ENCODE data around the gene LSAMP. TPM values are rescaled to one million over a fixed set of nuclear protein-coding genes. Genes with fewer than 3 reads are reported as not detected.
A peak's percentile ranks its signal among the peaks of the same experiment; 100 is the strongest.

The LSAMP gene
- total RNA-seq, 1 experiment from 2014 or later, result 0.16 TPM

DNA sequence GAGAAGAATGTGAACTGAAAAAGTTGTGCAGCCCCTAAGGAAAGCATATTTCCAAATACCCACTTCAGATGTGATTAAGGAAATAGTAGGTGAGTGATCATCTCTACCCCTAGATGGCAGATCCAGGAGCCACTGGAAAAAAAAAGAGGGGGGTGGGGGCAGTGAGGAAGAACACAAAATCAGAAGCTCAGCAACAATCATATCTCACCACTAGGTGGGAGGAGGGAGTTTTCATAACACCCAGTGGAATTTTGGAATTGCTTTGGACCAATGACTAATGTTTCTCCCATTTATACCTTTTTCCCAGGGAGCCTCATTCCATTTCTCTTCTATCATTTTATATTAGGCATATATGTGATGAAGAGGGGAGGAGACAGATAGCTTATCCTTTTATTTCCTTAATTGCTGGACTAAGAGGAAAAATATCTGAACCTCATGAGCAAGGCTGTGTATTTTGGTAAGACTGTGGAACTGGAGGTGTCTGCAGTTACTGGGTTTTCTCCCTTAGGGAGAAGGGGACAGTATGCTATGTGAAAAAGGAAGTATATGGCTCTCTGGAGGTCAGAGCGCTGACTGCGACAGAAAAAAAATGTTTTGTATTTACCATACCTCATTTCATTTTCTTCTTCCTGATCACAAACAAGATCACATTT, 458.6 kb downstream of the LSAMP start:
- peak; percentile 28 for DNase-seq
- Histone ChIP-seq H3K27me3 (no peaks in the 10 kb centered on the region), H3K36me3 (no peaks in the 10 kb centered on the region), H3K4me3 (no peak overlapping the region), H3K9me3 (peaks cover 6% of the 10 kb centered on the region; the same call in 1 of the 2 replicates)

- no peaks in the 10 kb centered on the region for H3K36me3 ChIP-seq
- no peak overlapping the region for H3K4me3 ChIP-seq
- DNase-seq, result no peak
- H3K27me3 ChIP-seq, result no peaks in the 10 kb centered on the region
- peaks cover 6% of the 10 kb centered on the region; the same call in 1 of the 2 replicates for H3K9me3 ChIP-seq
These were observed 462.7 kb downstream of the LSAMP start for GRCh38 chr3:115982629-115983028.

DNA sequence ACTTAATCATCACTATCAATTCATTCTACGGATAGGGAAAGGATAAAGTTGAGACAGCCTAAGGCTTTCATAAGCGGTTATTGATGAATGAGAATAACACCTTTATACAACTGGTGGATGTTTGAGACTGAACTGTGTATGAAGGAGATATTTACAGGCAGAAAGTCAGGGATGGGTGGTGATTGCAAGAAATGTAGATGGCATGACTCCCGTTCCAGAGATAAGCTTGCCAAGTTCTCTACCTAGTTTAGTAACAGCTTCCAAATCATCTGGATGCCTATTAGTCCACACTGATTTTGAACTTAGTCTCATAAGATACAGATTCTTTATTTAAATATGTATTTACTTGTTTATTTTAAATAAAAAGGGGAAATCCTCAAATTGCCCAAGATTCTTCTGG, 463.2 kb downstream of the LSAMP start:
- Histone ChIP-seq H3K36me3 (no peaks in the 10 kb centered on the region), H3K4me3 (no peak overlapping the region), H3K27me3 (no peaks in the 10 kb centered on the region), H3K9me3 (peaks cover 4% of the 10 kb centered on the region; the same call in 1 of the 2 replicates)
- DNase-seq, result no peak

- no peak overlapping the region for H3K4me3 ChIP-seq
- H3K36me3 ChIP-seq, result no peaks in the 10 kb centered on the region
- no peaks in the 10 kb centered on the region for H3K9me3 ChIP-seq
- no peaks in the 10 kb centered on the region for H3K27me3 ChIP-seq
- no peak for DNase-seq
These were observed 464.6 kb downstream of the LSAMP start for GRCh38 chr3:115980709-115981108.

GRCh38 chr3:115977866-115978265, 467.4 kb downstream of the LSAMP start:
- DNase-seq, result no peak
- no peak overlapping the region for H3K4me3 ChIP-seq
- no peaks in the 10 kb centered on the region for H3K9me3 ChIP-seq
- H3K36me3 ChIP-seq, result no peaks in the 10 kb centered on the region
- no peaks in the 10 kb centered on the region for H3K27me3 ChIP-seq

DNA sequence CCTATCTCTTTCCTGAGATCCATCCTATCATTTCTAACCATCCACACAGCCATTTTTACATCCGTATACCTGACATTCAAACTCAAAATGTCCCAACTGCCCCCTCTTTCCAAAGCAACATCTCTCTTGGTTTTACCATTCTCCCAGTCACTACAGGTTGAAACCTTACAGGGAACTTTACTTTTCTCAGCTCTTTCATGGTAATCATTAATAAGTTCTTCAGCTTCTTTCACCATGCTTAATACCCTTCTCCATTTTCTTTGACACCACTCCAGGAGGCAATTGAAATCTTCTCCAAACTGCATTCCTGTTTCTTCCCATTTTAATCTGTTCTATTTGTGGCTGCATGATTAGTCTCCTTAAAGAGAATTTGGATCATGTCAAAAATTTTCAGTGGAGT, 469.5 kb downstream of the LSAMP start:
- DNase-seq, result no peak
- no peak overlapping the region for H3K4me3 ChIP-seq
- H3K27me3 ChIP-seq, result no peaks in the 10 kb centered on the region
- H3K9me3 ChIP-seq, result no peaks in the 10 kb centered on the region
- H3K36me3 ChIP-seq, result no peaks in the 10 kb centered on the region

DNA sequence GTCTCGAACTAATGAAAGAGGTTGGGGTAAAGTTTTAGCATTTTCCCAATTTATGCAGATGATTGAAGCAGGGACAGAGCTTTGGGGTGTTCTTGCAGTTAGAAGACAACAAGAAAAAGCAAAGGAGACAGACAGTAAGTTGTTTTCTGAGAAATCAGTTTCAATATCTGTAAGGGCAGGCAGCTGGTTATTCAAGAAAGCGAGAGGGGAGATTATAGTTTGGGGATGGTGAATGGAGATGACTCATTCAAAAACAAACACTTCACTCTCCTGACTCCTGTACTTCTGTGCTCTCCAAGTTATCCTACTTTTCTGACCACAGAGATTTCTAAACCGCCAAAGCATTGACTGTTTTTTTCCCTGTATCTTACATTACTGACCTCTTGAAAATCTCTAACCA, 469.9 kb downstream of the LSAMP start:
- Histone ChIP-seq H3K27me3 (no peaks in the 10 kb centered on the region), H3K9me3 (no peaks in the 10 kb centered on the region), H3K4me3 (no peak overlapping the region), H3K36me3 (no peaks in the 10 kb centered on the region)
- DNase-seq, result no peak

DNA sequence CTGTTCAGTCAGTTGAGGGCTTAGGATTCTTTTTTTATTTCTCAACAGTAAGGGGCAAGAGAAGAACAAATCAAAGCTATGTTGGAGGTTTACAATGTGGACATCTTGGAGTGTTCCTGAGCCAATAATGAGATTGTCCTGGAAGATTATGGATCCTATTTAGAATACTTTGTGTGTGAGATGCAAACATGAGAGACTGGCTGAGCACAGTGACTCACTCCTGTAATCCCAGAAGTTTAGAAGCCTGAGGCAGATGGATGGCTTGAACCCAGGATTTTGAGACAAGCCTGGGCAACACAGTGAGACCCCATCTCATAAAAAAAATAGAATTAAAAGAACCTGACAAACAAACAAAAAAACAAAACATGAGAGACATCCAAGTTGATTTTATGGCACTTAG, 470.3 kb downstream of the LSAMP start:
- peak; percentile 23 for DNase-seq

DNA sequence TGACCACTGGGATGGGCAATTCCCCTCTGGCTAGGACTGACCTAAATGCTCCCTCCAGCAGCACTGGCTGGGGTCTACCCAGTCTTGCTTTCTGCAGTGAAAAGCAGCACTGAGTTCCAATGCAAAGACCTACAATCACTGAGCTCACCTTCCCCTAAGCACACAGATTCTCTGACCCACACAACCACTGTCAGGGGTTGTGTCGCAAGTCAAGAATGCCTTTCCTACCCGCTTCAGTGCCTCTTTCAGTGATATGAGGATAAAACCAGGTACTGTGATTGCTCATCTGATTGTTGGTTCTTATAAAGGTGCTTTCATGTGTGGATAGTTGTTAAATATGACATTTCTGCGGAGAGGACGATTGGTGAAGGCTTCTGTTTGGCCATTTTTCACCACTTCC, 476.4 kb downstream of the LSAMP start:
- H3K36me3 ChIP-seq, result no peaks in the 10 kb centered on the region
- peaks cover 8% of the 10 kb centered on the region for H3K9me3 ChIP-seq

More for the DNA sequence above, 470.3 kb downstream of the LSAMP start:
- Histone ChIP-seq H3K4me3 (no peak overlapping the region), H3K27me3 (no peaks in the 10 kb centered on the region), H3K36me3 (no peaks in the 10 kb centered on the region), H3K9me3 (no peaks in the 10 kb centered on the region)

GRCh38 chr3:115961380-115961779, 483.9 kb downstream of the LSAMP start:
- Histone ChIP-seq H3K4me3 (no peak overlapping the region), H3K27me3 (no peaks in the 10 kb centered on the region), H3K36me3 (no peaks in the 10 kb centered on the region), H3K9me3 (peaks cover under 1% of the 10 kb centered on the region; the same call in 1 of the 2 replicates)
- peak; percentile 73 for DNase-seq

More for the DNA sequence above, 476.4 kb downstream of the LSAMP start:
- Histone ChIP-seq H3K4me3 (no peak overlapping the region), H3K27me3 (no peaks in the 10 kb centered on the region)
- no peak for DNase-seq

DNA sequence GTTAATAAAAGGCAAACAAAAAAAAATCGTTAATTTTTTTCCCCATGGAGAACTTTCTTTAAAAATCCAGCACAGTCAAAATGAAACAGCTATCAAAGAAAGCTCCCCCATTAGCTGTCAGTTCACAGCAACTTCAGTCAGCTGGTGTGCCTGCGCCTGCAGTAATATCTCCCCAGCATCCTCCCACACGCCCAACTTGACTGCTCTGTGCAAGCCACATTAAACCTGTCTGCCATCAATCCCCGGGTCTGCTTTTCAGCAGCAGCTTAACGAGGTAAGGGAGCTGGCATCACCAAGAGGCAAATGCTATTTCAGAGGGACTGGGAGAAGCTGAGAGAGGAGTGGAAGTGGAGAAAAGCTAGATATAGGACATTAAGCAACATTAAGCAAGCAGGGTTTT, 484.5 kb downstream of the LSAMP start:
- no peak overlapping the region for H3K4me3 ChIP-seq
- H3K27me3 ChIP-seq, result no peaks in the 10 kb centered on the region
- H3K36me3 ChIP-seq, result no peaks in the 10 kb centered on the region
- no peak for DNase-seq
- no peaks in the 10 kb centered on the region for H3K9me3 ChIP-seq

DNA sequence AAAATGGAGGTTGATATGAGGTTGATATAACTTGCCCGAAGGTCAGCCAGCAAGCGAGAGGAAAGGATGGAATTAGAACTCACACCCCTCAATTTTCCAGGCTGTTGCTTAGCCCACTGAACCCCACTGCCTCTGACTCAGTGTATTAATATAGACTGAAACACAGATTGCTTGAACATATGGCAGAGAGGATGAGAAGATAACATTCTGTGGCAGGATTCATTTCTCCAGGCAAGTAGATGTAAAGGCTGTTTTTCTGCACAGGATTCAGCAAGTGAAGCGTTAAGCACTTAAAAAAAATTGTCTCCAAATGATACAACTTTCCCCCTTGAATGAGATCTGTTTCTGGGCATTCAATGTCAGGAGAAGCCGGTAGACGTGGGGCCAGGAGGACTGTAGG, 486.8 kb downstream of the LSAMP start:
- Histone ChIP-seq H3K4me3 (no peak overlapping the region), H3K27me3 (no peaks in the 10 kb centered on the region), H3K9me3 (no peaks in the 10 kb centered on the region), H3K36me3 (no peaks in the 10 kb centered on the region)
- DNase-seq, result no peak

GRCh38 chr3:115947325-115947724, 498.0 kb downstream of the LSAMP start:
- Histone ChIP-seq H3K36me3 (no peaks in the 10 kb centered on the region), H3K27me3 (no peaks in the 10 kb centered on the region), H3K4me3 (no peak overlapping the region), H3K9me3 (peaks cover 6% of the 10 kb centered on the region; the same call in 1 of the 2 replicates)
- no peak for DNase-seq

- no peaks in the 10 kb centered on the region for H3K36me3 ChIP-seq
- H3K4me3 ChIP-seq, result no peak overlapping the region
- DNase-seq, result no peak
- peaks cover 3% of the 10 kb centered on the region; the same call in 1 of the 2 replicates for H3K9me3 ChIP-seq
- H3K27me3 ChIP-seq, result no peaks in the 10 kb centered on the region
These were observed 501.7 kb downstream of the LSAMP start for GRCh38 chr3:115943579-115943978.

GRCh38 chr3:115937054-115937453, 508.2 kb downstream of the LSAMP start:
- Histone ChIP-seq H3K27me3 (no peaks in the 10 kb centered on the region), H3K4me3 (no peak overlapping the region), H3K9me3 (peaks cover 3% of the 10 kb centered on the region; the same call in 1 of the 2 replicates), H3K36me3 (no peaks in the 10 kb centered on the region)
- no peak for DNase-seq

GRCh38 chr3:115932807-115933206, 512.5 kb downstream of the LSAMP start:
- Histone ChIP-seq H3K9me3 (no peaks in the 10 kb centered on the region), H3K27me3 (no peaks in the 10 kb centered on the region), H3K4me3 (no peak overlapping the region), H3K36me3 (no peaks in the 10 kb centered on the region)
- DNase-seq, result no peak

DNA sequence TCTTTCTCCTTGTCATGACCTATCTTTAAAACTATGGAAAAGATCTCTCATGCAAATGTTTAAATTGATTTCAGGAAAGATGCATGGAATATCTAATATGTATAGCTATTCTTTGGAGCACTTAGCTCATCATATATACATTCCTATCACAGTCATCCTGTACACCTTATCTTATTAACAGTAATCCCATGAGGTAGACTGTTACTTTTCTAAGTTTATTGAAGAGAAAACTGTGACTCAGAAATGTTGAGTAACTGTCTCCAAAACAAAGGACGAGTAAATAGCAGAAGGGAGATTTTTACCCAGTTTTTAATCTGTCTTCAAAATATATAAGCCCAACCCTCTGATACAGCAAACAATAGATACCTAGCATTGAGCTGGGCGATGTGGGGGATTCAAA, 513.7 kb downstream of the LSAMP start:
- Histone ChIP-seq H3K4me3 (no peak overlapping the region), H3K27me3 (no peaks in the 10 kb centered on the region), H3K36me3 (no peaks in the 10 kb centered on the region), H3K9me3 (no peaks in the 10 kb centered on the region)
- DNase-seq, result no peak

DNA sequence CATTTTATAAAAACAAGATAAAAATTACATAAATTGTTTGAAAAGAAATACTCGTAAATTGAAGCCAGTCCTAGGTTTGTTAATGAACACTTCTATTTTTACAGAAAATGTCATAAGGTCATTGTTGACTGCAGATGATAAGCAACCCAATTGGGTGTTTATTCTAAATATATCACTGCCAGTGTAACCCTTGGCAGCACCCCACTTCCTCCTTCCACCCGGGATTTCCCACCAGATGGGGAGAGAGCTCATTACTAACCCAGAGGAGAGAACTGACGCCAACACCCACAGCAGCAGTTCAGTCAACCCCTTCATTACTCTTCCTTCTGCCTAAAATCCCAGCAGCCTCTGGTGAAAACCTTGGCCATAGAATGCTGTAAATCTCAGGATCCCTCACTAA, 514.4 kb downstream of the LSAMP start:
- Histone ChIP-seq H3K9me3 (no peaks in the 10 kb centered on the region), H3K36me3 (no peaks in the 10 kb centered on the region), H3K4me3 (no peak overlapping the region), H3K27me3 (no peaks in the 10 kb centered on the region)
- DNase-seq, result no peak

All from MG63 (cell line).